Measurements from ENCODE around the gene RAG1.

- TF ChIP-seq, protein P1, sequence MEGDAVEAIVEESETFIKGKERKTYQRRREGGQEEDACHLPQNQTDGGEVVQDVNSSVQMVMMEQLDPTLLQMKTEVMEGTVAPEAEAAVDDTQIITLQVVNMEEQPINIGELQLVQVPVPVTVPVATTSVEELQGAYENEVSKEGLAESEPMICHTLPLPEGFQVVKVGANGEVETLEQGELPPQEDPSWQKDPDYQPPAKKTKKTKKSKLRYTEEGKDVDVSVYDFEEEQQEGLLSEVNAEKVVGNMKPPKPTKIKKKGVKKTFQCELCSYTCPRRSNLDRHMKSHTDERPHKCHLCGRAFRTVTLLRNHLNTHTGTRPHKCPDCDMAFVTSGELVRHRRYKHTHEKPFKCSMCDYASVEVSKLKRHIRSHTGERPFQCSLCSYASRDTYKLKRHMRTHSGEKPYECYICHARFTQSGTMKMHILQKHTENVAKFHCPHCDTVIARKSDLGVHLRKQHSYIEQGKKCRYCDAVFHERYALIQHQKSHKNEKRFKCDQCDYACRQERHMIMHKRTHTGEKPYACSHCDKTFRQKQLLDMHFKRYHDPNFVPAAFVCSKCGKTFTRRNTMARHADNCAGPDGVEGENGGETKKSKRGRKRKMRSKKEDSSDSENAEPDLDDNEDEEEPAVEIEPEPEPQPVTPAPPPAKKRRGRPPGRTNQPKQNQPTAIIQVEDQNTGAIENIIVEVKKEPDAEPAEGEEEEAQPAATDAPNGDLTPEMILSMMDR (IDR thresholded peaks at IDR 0.05 in 4 of 5, conservative IDR thresholded peaks at IDR 0.05 in 1 of 5) = no peak
- TF ChIP-seq POLR2A (IDR thresholded peaks at IDR 0.05) = no peak
Measured at GRCh38 chr11:36623494-36623893, 55.7 kb downstream of the RAG1 start.

Measured in gastrocnemius medialis (tissue), 4 donors.